ENCODE results near the gene PIK3R1.

The PIK3R1 gene

GRCh38 chr5:68337235-68337634, 121.7 kb downstream of the PIK3R1 start:
- H3K27ac ChIP-seq = no peak overlapping the region
- TF ChIP-seq CTCF (conservative IDR thresholded peaks at IDR 0.05) = no peak
- TF ChIP-seq ZFX (IDR thresholded peaks at IDR 0.05) = no peak

GRCh38 chr5:68339921-68340321, 124.4 kb downstream of the PIK3R1 start:
- no peak overlapping the region for H3K27ac ChIP-seq
- TF ChIP-seq CTCF (conservative IDR thresholded peaks at IDR 0.05) (no peak), ZFX (IDR thresholded peaks at IDR 0.05) (no peak)

- no peak overlapping the region for H3K27ac ChIP-seq
- TF ChIP-seq ZFX (IDR thresholded peaks at IDR 0.05) (no peak), CTCF (conservative IDR thresholded peaks at IDR 0.05) (no peak)
These were observed 125.5 kb downstream of the PIK3R1 start for GRCh38 chr5:68341006-68341405.

GRCh38 chr5:68342693-68343092, 127.1 kb downstream of the PIK3R1 start:
- no peak for TF ChIP-seq CTCF (conservative IDR thresholded peaks at IDR 0.05)
- no peak for TF ChIP-seq ZFX (IDR thresholded peaks at IDR 0.05)
- H3K27ac ChIP-seq = no peak overlapping the region

GRCh38 chr5:68343421-68343826, 127.9 kb downstream of the PIK3R1 start:
- TF ChIP-seq CTCF (conservative IDR thresholded peaks at IDR 0.05) (no peak), ZFX (IDR thresholded peaks at IDR 0.05) (no peak)
- H3K27ac ChIP-seq = no peak overlapping the region; the same call in 1 of the 2 replicates

GRCh38 chr5:68344447-68345111, 129.0 kb downstream of the PIK3R1 start:
- TF ChIP-seq ZFX (IDR thresholded peaks at IDR 0.05) = no peak
- TF ChIP-seq CTCF (conservative IDR thresholded peaks at IDR 0.05) = no peak
- no peak overlapping the region for H3K27ac ChIP-seq

GRCh38 chr5:68345171-68345570, 129.6 kb downstream of the PIK3R1 start:
- TF ChIP-seq CTCF (conservative IDR thresholded peaks at IDR 0.05) (no peak), ZFX (IDR thresholded peaks at IDR 0.05) (no peak)
- H3K27ac ChIP-seq = no peak overlapping the region
